Panc1 (cell line): ENCODE data around the gene IDE. TPM values are rescaled to one million over a fixed set of nuclear protein-coding genes. Genes with fewer than 3 reads are reported as not detected.
"Not testable (repeated sequence)": the region's sequence is repeated elsewhere in the genome, so short reads cannot be mapped to it uniquely, and the experiment has no call there.

Source experiments
- ATAC-seq: fragments of 200-7000 bp; cut with Tn5 transposase; 2 replicates; pipeline ENCODE4 v1.9.1; 2020; ENCODE audit warnings: mild to moderate bottlenecking, moderate library complexity
- BruUV-seq: library from RNA; stranded (reverse); fragments of 400-500 nt; replicated peaks from 2 replicates; lab custom pipeline; 2021; lab: Mats Ljungman, UMichigan
- CTCF ChIA-PET: fragments of 300-600 bp; sonication (Branson Sonifier 250); formaldehyde crosslinking; loops from one replicate; lab custom pipeline; 2022; ENCODE audit warnings: antibody characterized with exemption; lab: Charles Lee
- POLR2A ChIA-PET: fragments of 300-600 bp; sonication (Branson Sonifier 250); formaldehyde crosslinking; loops from one replicate; lab custom pipeline; 2022; ENCODE audit warnings: antibody characterized with exemption; lab: Charles Lee
- DNase-seq: peaks from one replicate; pipeline ENCODE4 v3.0.0-alpha.2; 2010; ENCODE audit warnings: low read depth, low spot score
- H3K27ac ChIP-seq: 2 replicates; pipeline ENCODE4 v1.5.1; 2011; ENCODE audit warnings: mild to moderate bottlenecking, low read length, inconsistent platforms
- H3K27me3 ChIP-seq: fragments of 200-500 bp; sonication (Bioruptor generic); 2 replicates; pipeline ENCODE4 v1.6.0; 2014; ENCODE audit warnings: low read length, inconsistent platforms; ENCODE audit not compliant: control insufficient read depth, insufficient read depth
- H3K36me3 ChIP-seq: fragments of 200-500 bp; sonication (Bioruptor generic); 2 replicates; pipeline ENCODE4 v1.5.1; 2014; ENCODE audit warnings: inconsistent platforms, mild to moderate bottlenecking, low read length, moderate library complexity; ENCODE audit not compliant: control insufficient read depth, insufficient read depth
- H3K4me1 ChIP-seq: 2 replicates; pipeline ENCODE4 v1.5.1; 2011; ENCODE audit warnings: inconsistent platforms, mild to moderate bottlenecking, low read length, moderate library complexity; ENCODE audit not compliant: control insufficient read depth, insufficient read depth
- H3K4me3 ChIP-seq, 2 experiments: 2 replicates each; pipeline ENCODE4 v1.5.1; 2011 to 2012; ENCODE audit warnings: low read depth in 2 of 2, low read length in 2 of 2, mild to moderate bottlenecking in 2 of 2, inconsistent platforms in 1 of 2, moderate library complexity in 1 of 2
- H3K9me3 ChIP-seq: fragments of 200-500 bp; sonication (Bioruptor generic); 2 replicates; pipeline ENCODE4 v1.5.1; 2014; ENCODE audit warnings: low read depth, mild to moderate bottlenecking, inconsistent platforms, low read length, moderate library complexity; ENCODE audit not compliant: control insufficient read depth, insufficient read depth
- POLR2AphosphoS5 ChIP-seq: IDR thresholded peaks from 2 replicates; pipeline ENCODE4 v1.6.1; 2012; ENCODE audit warnings: mild to moderate bottlenecking, low read depth, low read length, moderate library complexity
- SIN3A ChIP-seq: IDR thresholded peaks from 2 replicates; pipeline ENCODE4 v1.6.1; 2012; ENCODE audit warnings: low read depth, mild to moderate bottlenecking, low read length, moderate library complexity, borderline replicate concordance; ENCODE audit not compliant: insufficient read depth
- TCF7L2 ChIP-seq: IDR thresholded peaks from 2 replicates; pipeline ENCODE4 v1.6.1; 2011; ENCODE audit warnings: mild to moderate bottlenecking, low read depth, low read length, inconsistent platforms
- in situ Hi-C: cut with HindIII; loops from 2 replicates; pipeline ENCODE4 v1.10.0; 2016; ENCODE audit warnings: low sequenced_read_pairs, low pct_unique_long_range_greater_than_20kb
- intact Hi-C: fragments of 100-400 bp; cut with micrococcal nuclease; formaldehyde crosslinking; loops from one replicate; pipeline ENCODE4 v1.10.0; 2022; ENCODE audit not compliant: unreplicated experiment
- total RNA-seq: library from RNA; stranded (reverse); gene quantifications from one replicate; pipeline ENCODE4 v1.2.1, GENCODE V29; 2021; ENCODE audit not compliant: unreplicated experiment
- TF ChIP-seq, protein P1 (sequence below): fragments of 450-650 bp; IDR thresholded peaks from 2 replicates; pipeline ENCODE4 v1.5.1; 2017; ENCODE audit warnings: mild to moderate bottlenecking
- TF ChIP-seq, protein P2 (sequence below), 2 experiments: IDR thresholded peaks; 2 replicates each; pipeline ENCODE4 v1.6.1; 2011 to 2012; ENCODE audit warnings: low read depth in 2 of 2, control low read depth in 1 of 2, low read length in 1 of 2, mild to moderate bottlenecking in 1 of 2, moderate library complexity in 1 of 2; ENCODE audit not compliant: insufficient read depth in 1 of 2

Gene IDE
- total RNA-seq, 1 experiment from 2014 or later, result 79.0 TPM

DNA sequence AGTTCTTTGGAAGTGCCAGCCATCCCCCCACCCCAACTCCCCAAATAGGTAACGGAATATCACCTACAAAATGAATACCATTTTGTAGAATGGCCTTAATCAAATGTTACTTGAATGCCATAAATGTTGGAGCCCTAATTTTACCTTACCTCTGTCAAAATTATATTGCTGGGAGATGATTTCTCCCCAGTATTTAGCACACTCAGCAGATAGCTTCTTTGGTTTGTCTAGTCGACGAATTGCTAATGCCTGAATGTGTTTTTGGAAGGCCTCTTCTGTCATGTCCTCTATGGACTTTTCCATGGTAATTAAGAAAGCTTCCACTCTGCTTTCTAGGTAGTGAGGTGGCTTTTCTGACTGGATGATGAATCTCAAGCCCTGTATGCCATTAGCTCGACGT lies 110.3 kb downstream of the IDE start:
- ChIA-PET CTCF (interaction anchor here (1.7 kb wide), 1 partner anchor 376 kb away, joined by 3 read pairs; no protein-coding TSS in a partner anchor), POLR2A (no interaction called here)
- BruUV-seq, result no TSS peak
- Histone ChIP-seq H3K27ac (no peak overlapping the region), H3K36me3 (peaks cover 22% of the 10 kb centered on the region), H3K4me1 (no peaks in the 10 kb centered on the region), H3K27me3 (no peaks in the 10 kb centered on the region), H3K9me3 (no peaks in the 10 kb centered on the region), H3K4me3 (no peak overlapping the region)
- ATAC-seq (no peak), DNase-seq (no peak)
- intact Hi-C loops (no loop called here), in situ Hi-C loops (no loop called here)
- TF ChIP-seq POLR2AphosphoS5, result no peak
- TF ChIP-seq, protein P1, sequence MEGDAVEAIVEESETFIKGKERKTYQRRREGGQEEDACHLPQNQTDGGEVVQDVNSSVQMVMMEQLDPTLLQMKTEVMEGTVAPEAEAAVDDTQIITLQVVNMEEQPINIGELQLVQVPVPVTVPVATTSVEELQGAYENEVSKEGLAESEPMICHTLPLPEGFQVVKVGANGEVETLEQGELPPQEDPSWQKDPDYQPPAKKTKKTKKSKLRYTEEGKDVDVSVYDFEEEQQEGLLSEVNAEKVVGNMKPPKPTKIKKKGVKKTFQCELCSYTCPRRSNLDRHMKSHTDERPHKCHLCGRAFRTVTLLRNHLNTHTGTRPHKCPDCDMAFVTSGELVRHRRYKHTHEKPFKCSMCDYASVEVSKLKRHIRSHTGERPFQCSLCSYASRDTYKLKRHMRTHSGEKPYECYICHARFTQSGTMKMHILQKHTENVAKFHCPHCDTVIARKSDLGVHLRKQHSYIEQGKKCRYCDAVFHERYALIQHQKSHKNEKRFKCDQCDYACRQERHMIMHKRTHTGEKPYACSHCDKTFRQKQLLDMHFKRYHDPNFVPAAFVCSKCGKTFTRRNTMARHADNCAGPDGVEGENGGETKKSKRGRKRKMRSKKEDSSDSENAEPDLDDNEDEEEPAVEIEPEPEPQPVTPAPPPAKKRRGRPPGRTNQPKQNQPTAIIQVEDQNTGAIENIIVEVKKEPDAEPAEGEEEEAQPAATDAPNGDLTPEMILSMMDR, result no peak
- TF ChIP-seq, protein P2, sequence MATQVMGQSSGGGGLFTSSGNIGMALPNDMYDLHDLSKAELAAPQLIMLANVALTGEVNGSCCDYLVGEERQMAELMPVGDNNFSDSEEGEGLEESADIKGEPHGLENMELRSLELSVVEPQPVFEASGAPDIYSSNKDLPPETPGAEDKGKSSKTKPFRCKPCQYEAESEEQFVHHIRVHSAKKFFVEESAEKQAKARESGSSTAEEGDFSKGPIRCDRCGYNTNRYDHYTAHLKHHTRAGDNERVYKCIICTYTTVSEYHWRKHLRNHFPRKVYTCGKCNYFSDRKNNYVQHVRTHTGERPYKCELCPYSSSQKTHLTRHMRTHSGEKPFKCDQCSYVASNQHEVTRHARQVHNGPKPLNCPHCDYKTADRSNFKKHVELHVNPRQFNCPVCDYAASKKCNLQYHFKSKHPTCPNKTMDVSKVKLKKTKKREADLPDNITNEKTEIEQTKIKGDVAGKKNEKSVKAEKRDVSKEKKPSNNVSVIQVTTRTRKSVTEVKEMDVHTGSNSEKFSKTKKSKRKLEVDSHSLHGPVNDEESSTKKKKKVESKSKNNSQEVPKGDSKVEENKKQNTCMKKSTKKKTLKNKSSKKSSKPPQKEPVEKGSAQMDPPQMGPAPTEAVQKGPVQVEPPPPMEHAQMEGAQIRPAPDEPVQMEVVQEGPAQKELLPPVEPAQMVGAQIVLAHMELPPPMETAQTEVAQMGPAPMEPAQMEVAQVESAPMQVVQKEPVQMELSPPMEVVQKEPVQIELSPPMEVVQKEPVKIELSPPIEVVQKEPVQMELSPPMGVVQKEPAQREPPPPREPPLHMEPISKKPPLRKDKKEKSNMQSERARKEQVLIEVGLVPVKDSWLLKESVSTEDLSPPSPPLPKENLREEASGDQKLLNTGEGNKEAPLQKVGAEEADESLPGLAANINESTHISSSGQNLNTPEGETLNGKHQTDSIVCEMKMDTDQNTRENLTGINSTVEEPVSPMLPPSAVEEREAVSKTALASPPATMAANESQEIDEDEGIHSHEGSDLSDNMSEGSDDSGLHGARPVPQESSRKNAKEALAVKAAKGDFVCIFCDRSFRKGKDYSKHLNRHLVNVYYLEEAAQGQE (IDR thresholded peaks at IDR 0.05; ENCODE audit: insufficient read depth in 1 of 2, low read depth in 2 of 2, low read length in 1 of 2), result no peak
- TF ChIP-seq TCF7L2, result no peak
- no peak for TF ChIP-seq SIN3A

DNA sequence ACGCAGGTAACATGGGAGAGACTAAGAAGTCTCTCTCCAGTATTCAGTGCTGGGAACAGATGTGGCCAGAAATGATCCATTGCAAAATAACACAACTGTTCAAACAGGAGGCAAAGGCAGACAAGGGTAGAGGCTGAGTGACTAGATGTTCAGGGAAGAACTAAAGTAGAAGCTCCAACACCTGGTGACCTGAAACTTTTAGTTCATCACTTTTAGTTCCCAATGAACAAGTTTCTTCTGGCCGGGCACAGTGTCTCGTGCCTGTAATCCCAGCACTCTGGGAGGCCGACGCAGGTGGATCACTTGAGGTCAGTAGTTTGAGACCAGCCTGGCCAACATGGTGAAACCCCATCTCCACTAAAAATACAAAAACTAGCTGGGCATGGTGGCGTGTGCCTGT lies 118.9 kb downstream of the IDE start:
- H3K9me3 ChIP-seq, intact Hi-C loops, BruUV-seq, DNase-seq, H3K4me3 ChIP-seq, H3K27me3 ChIP-seq, H3K27ac ChIP-seq, POLR2A ChIA-PET, H3K4me1 ChIP-seq, ATAC-seq, in situ Hi-C loops: not testable (repeated sequence)
- CTCF ChIA-PET, result interaction anchor here (0.7 kb wide), 1 partner anchor 462 kb away, joined by 3 read pairs; no protein-coding TSS in a partner anchor
- H3K36me3 ChIP-seq, result peaks cover 24% of the 10 kb centered on the region

DNA sequence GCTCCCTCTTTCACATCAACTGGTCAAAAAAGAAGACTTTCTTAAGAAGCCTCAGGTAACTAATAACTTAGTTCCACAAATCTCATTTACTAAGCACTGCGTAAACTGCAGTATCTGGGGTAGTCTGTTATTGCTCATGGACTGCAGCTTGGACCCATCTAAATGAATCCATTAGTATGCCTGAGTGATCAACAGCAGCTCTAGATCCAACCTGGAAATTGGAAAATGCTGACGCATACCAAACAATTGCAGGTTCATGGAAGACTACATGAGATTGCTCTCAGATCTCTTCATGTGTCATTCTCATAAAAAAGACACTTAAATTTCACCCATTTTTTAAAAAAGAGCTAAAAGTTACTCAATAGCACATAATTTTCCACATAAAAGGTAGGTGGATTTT lies 121.6 kb downstream of the IDE start:
- CTCF ChIA-PET, result no interaction called here
- in situ Hi-C loops, result no loop called here
- BruUV-seq, result TSS peak; percentile 38

More for the DNA sequence above, 121.6 kb downstream of the IDE start:
- POLR2A ChIA-PET, result no interaction called here
- Histone ChIP-seq H3K36me3 (peaks cover 22% of the 10 kb centered on the region), H3K27me3 (no peaks in the 10 kb centered on the region), H3K4me3 (no peak overlapping the region), H3K4me1 (no peaks in the 10 kb centered on the region), H3K27ac (no peak overlapping the region), H3K9me3 (no peaks in the 10 kb centered on the region)
- intact Hi-C loops, result no loop called here
- no peak for TF ChIP-seq POLR2AphosphoS5
- TF ChIP-seq, protein P2 (IDR thresholded peaks at IDR 0.05; ENCODE audit: insufficient read depth in 1 of 2, low read depth in 2 of 2, low read length in 1 of 2), result no peak
- no peak for TF ChIP-seq TCF7L2
- TF ChIP-seq, protein P1, result no peak
- ATAC-seq, result no peak
- no peak for DNase-seq
